Right atrium auricular region (tissue), 2 donors: ENCODE results near the gene EBI3. TPM values are rescaled to one million over a fixed set of nuclear protein-coding genes. Genes with fewer than 3 reads are reported as not detected.
"Not testable (repeated sequence)": the region's sequence is repeated elsewhere in the genome, so short reads cannot be mapped to it uniquely, and the experiment has no call there.

Experiments
- DNase-seq: peaks from one replicate; pipeline ENCODE4 v3.0.0-alpha.2; 2019; ENCODE audit warnings: low spot score
- H3K27ac ChIP-seq, 2 donors: fragments of 200-600 bp; sonication (generic); 1 replicate in 1 of 2; 2 replicates in 1 of 2; pipeline ENCODE4 v1.5.1; 2016 to 2019
- H3K27me3 ChIP-seq, 2 donors: fragments of 200-600 bp; sonication (generic); one replicate each; pipeline versions ENCODE4 v1.5.1 to v1.6.0; 2017 to 2019
- H3K36me3 ChIP-seq: fragments of 200-600 bp; sonication (generic); one replicate; pipeline ENCODE4 v1.5.1; 2016
- H3K4me1 ChIP-seq, 2 donors: fragments of 200-600 bp; sonication (generic); one replicate each; pipeline versions ENCODE4 v1.5.1 to v1.6.0; 2017 to 2019
- H3K4me3 ChIP-seq, 2 donors: fragments of 200-600 bp; sonication (generic); 1 replicate in 1 of 2; 2 replicates in 1 of 2; pipeline ENCODE4 v1.5.1; 2017 to 2019; ENCODE audit warnings: mild to moderate bottlenecking in 1 of 2, moderate library complexity in 1 of 2
- H3K9me3 ChIP-seq, 2 donors: fragments of 200-600 bp; sonication (generic); one replicate each; pipeline ENCODE4 v1.5.1; 2019
- total RNA-seq, 2 donors: library from RNA; depleted of rRNA; stranded (reverse); fragments of >200 nt; gene quantifications; one replicate each; pipeline ENCODE4 v1.1.0, GENCODE V29; 2016
- TF ChIP-seq, protein P1 (sequence below), 2 donors: fragments of 200-600 bp; sonication (generic); IDR thresholded peaks; one replicate each; pipeline ENCODE4 v1.5.1; 2019; ENCODE audit warnings: antibody characterized with exemption in 2 of 2

The EBI3 gene
- total RNA-seq, 2 donors from 2014 or later = 1.7 to 2.6 TPM

DNA sequence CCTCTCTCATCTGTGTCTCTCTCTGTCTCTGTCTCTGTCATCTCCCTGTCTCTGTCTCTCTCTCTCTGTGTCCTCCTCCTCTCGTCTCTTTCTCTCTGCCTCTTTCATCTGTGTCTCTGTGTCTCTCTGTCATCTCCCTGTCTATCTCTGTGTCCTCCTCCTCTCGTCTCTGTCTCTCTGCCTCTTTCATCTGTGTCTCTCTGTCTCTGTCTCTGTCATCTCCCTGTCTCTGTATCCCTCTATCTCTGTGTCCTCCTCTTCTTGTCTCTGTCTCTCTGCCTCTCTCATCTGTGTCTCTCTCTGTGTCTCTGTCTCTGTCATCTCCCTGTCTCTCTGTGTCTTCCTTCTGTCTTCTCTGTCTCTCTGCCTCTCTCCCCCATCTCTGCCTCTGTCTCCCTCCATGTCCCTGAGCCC is 551 bp upstream of the EBI3 start:
- TF ChIP-seq, protein P1, sequence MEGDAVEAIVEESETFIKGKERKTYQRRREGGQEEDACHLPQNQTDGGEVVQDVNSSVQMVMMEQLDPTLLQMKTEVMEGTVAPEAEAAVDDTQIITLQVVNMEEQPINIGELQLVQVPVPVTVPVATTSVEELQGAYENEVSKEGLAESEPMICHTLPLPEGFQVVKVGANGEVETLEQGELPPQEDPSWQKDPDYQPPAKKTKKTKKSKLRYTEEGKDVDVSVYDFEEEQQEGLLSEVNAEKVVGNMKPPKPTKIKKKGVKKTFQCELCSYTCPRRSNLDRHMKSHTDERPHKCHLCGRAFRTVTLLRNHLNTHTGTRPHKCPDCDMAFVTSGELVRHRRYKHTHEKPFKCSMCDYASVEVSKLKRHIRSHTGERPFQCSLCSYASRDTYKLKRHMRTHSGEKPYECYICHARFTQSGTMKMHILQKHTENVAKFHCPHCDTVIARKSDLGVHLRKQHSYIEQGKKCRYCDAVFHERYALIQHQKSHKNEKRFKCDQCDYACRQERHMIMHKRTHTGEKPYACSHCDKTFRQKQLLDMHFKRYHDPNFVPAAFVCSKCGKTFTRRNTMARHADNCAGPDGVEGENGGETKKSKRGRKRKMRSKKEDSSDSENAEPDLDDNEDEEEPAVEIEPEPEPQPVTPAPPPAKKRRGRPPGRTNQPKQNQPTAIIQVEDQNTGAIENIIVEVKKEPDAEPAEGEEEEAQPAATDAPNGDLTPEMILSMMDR (IDR thresholded peaks at IDR 0.05) = no peak
- Histone ChIP-seq H3K9me3 (no peaks in the 10 kb centered on the region), H3K36me3 (no peaks in the 10 kb centered on the region), H3K4me1 (peaks cover 0 to 6% of the 10 kb centered on the region in 2 donors), H3K27ac (no peak overlapping the region), H3K27me3 (peaks cover 0 to 3% of the 10 kb centered on the region in 2 donors), H3K4me3 (no peak overlapping the region)
- no peak for DNase-seq

DNA sequence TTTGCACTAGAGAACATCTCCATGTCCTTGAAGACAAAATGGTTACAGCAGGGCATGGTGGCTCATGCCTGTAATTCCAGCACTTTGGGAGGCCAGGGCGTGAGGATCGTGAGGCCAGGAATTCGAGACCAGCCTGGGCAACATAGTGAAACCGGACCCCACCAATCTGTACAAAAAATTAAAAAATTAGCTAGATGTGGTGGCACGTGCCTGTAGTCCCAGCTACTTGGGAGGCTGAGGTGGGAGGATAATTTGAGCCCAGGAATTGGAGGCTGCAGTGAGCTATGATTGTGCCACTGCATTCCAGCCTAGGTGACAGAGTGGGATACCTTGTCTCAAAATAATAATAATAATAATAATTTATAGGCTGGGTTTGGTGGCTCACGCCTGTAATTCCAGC is 914 bp downstream of the EBI3 start:
- not testable (repeated sequence) for DNase-seq, H3K27me3 ChIP-seq, H3K27ac ChIP-seq

DNA sequence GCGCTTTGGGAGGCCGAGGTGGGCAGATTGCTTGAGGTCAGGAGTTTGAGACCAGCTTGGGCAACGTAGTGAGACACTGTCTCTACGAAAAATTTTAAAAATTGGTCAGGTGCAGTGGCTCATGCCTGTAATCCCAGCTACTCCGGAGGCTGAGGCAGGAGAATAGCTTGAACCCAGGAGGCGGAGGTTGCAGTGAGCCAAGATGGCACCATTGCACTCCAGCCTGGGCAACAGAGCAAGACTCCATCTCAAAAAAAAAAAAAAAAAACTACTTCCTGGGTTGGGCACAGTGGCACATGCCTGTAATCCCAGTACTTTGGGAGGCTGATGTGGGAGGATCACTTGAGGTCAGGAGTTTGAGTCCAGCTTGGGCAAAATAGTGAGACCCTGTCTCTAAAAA is 2.2 kb downstream of the EBI3 start:
- not testable (repeated sequence) for H3K27ac ChIP-seq, H3K27me3 ChIP-seq, H3K9me3 ChIP-seq, DNase-seq, H3K4me1 ChIP-seq, H3K36me3 ChIP-seq, H3K4me3 ChIP-seq

More for the DNA sequence above, 914 bp downstream of the EBI3 start:
- not testable (repeated sequence) for H3K4me3 ChIP-seq, H3K36me3 ChIP-seq, H3K4me1 ChIP-seq, H3K9me3 ChIP-seq

DNA sequence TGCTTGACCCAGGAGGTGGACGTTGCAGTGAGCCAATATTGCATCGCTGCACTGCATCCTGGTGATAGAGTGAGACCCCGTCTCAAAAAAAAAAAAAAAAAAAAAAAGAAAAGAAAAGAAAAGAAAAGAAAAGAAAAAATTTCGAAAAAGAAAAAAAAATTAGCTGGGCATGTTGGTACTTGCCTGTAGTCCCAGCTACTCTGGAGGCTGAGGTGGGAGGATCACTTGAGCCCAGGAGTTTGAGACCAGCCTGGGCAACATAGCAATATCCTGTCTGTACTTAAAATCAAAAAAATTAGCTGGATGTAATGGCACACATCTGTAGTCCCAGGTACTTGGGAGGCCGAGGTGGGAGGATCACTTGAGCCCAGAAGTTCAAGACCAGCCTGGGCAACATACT is 2.8 kb downstream of the EBI3 start:
- not testable (repeated sequence) for H3K9me3 ChIP-seq, H3K27ac ChIP-seq, H3K27me3 ChIP-seq, DNase-seq, H3K4me3 ChIP-seq, H3K36me3 ChIP-seq, H3K4me1 ChIP-seq

DNA sequence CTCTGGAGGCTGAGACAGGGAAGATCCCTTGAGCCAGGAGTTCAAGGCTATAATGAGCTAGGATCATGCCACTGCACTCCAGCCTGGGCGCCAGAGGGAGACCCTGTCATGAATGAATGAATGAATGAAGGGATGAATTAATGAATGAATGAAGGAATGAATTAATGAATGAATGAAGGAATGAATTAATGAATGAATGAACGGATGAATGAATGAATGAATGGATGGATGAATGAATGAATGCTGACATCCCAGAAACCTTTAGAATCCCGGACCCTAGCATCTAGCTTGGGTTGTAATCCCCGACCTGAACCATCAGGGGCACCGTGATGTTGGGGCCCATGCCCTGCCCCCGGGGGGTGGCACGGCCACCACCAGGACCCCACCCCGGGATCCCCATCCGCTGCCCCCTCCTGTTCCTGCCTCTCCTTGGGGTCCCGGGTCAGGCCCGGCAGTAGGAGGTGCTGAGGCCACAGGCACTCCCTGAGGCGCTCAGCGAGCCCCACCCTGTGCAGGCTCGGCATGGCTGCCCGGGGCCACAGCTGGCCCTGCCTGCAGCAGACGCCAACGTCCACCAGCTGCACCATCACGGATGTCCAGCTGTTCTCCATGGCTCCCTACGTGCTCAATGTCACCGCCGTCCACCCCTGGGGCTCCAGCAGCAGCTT is 3.4 kb downstream of the EBI3 start:
- TF ChIP-seq, protein P1 (IDR thresholded peaks at IDR 0.05) = no peak
- H3K27me3 ChIP-seq = peaks cover 0 to 3% of the 10 kb centered on the region in 2 donors
- DNase-seq = no peak
- H3K4me3 ChIP-seq = no peak overlapping the region
- H3K27ac ChIP-seq = no peak overlapping the region
- peaks cover 0 to 6% of the 10 kb centered on the region in 2 donors for H3K4me1 ChIP-seq
- no peaks in the 10 kb centered on the region for H3K36me3 ChIP-seq
- H3K9me3 ChIP-seq = no peaks in the 10 kb centered on the region

DNA sequence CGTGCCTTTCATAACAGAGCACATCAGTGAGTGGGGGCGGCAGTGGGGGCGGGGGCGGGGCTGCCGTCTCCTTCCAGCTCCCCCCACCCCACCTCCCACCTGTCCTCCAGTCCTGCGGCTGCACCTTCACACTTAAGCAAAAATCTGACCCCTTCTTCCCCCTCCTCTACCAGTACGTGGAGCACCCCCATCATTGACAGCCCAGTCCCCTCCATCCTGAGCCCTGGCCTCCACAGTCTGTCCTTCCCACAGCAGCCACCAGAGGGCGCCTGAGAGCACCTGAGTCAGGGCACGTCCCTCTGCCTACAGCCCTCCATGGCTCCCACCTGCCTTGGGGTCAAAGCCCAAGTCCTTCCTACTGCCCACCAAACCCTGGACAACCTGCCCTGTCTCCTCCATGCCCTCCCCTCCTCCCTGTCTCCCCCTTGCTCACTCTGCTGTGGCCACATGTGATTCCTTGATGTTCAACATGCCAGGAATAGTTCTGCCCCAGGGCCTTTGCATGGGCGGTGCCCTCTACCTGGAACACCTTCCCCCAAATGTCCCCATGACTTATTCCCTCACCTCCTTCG is 4.0 kb downstream of the EBI3 start:
- Histone ChIP-seq H3K9me3 (no peaks in the 10 kb centered on the region), H3K36me3 (no peaks in the 10 kb centered on the region), H3K27ac (no peak overlapping the region), H3K4me1 (peaks cover 0 to 6% of the 10 kb centered on the region in 2 donors), H3K4me3 (no peak overlapping the region), H3K27me3 (peaks cover 0 to 3% of the 10 kb centered on the region in 2 donors)
- TF ChIP-seq, protein P1 (IDR thresholded peaks at IDR 0.05) = peak; percentile 22 to 56
- no peak for DNase-seq

DNA sequence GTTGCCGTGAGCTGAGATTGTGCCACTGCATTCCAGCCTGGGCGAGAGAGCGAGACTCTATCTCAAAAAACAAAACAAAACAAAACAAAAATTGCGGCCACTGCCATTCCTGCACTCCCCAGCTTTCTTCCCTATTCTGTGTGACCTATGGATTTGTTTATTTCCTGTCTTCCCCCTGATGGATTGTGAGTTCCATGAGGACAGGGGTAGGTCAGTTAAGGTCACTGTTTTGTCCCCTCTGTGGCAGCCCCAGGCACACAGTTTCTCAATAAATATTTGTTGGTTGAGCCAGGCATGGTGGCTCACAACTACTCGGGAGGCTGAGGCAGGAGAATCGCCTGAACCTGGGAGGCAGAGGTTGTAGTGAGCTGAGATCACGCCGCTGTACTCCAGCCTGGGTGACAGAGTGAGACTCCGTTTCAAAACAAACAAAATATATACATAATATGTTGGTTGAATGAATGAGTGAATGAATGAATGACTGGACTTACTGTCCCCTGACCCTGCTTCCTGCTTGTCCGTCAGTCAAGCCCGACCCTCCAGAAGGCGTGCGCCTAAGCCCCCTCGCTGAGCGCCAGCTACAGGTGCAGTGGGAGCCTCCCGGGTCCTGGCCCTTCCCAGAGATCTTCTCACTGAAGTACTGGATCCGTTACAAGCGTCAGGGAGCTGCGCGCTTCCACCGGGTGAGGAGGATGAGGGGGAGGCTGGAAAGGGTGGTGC is 5.0 kb downstream of the EBI3 start:
- H3K9me3 ChIP-seq = no peaks in the 10 kb centered on the region
- no peaks in the 10 kb centered on the region for H3K36me3 ChIP-seq
- no peak overlapping the region for H3K4me3 ChIP-seq
- H3K27ac ChIP-seq = no peak overlapping the region
- no peaks in the 10 kb centered on the region for H3K27me3 ChIP-seq
- no peak for DNase-seq
- H3K4me1 ChIP-seq = peaks cover 0 to 2% of the 10 kb centered on the region in 2 donors
- TF ChIP-seq, protein P1 (IDR thresholded peaks at IDR 0.05) = no peak
